Measurements from ENCODE around the gene CNTRL. TPM values are rescaled to one million over a fixed set of nuclear protein-coding genes. Genes with fewer than 3 reads are reported as not detected.

CNTRL gene
- total RNA-seq, 2 donors from 2014 or later: 11.4 to 31.0 TPM

DNA sequence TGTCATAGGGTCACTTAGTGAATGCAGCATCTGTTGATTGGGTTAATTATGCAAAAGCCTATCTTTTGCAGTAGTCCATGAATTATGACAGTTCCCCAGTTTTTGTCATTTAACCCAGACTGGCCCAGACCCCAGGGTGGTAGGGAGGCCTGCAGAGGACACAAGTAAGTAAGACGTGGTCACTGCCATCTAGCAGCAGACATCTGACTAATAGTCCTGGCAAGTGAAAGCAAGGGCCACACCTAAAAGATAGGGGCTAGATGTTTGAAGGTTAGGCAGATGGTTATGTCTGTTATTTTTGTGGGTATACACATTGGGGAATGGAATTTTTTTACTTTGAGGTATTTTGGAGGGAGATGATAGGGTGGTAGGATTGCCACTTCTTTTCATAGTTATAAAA is 78.9 kb downstream of the CNTRL start:
- H3K9me3 ChIP-seq: no peaks in the 10 kb centered on the region
- H3K4me3 ChIP-seq: no peak overlapping the region
- peaks cover 13% of the 10 kb centered on the region for H3K36me3 ChIP-seq
- ATAC-seq (ENCODE audit: insufficient number of reproducible peaks, low FRiP score, low read depth) (no peak), DNase-seq (ENCODE audit: low spot score) (no peak)
- peaks cover 0 to 7% of the 10 kb centered on the region in 2 donors for H3K4me1 ChIP-seq (ENCODE audit: control insufficient read depth in 1 of 2, low read depth in 2 of 2)
- H3K27ac ChIP-seq: no peak overlapping the region
- no peaks in the 10 kb centered on the region for H3K27me3 ChIP-seq (replicated peaks; ENCODE audit: insufficient read depth)
- TF ChIP-seq, protein P1, sequence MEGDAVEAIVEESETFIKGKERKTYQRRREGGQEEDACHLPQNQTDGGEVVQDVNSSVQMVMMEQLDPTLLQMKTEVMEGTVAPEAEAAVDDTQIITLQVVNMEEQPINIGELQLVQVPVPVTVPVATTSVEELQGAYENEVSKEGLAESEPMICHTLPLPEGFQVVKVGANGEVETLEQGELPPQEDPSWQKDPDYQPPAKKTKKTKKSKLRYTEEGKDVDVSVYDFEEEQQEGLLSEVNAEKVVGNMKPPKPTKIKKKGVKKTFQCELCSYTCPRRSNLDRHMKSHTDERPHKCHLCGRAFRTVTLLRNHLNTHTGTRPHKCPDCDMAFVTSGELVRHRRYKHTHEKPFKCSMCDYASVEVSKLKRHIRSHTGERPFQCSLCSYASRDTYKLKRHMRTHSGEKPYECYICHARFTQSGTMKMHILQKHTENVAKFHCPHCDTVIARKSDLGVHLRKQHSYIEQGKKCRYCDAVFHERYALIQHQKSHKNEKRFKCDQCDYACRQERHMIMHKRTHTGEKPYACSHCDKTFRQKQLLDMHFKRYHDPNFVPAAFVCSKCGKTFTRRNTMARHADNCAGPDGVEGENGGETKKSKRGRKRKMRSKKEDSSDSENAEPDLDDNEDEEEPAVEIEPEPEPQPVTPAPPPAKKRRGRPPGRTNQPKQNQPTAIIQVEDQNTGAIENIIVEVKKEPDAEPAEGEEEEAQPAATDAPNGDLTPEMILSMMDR (IDR thresholded peaks at IDR 0.05): no peak

DNA sequence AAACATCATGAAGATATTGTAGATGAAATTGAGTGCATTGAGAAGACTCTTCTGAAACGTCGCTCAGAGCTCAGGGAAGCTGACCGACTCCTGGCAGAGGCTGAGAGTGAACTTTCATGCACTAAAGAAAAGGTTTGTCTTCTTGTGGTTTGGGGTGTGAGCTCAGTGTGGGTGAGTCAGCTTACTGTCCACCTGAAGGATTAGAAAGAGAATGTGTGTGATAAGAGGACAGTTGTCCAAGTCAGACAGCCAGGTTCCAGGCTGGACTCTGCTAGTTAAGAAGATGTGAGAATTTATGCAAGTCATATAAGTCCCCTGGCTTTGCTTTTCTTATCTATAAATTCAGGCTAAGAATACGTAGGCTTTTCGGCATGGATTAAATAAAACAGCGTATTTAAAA is 80.0 kb downstream of the CNTRL start:
- DNase-seq (ENCODE audit: low spot score) (no peak), ATAC-seq (ENCODE audit: insufficient number of reproducible peaks, low FRiP score, low read depth) (no peak)
- H3K27ac ChIP-seq: no peak overlapping the region
- H3K27me3 ChIP-seq (replicated peaks; ENCODE audit: insufficient read depth): no peaks in the 10 kb centered on the region
- TF ChIP-seq, protein P1 (IDR thresholded peaks at IDR 0.05): no peak
- peaks cover 0 to 7% of the 10 kb centered on the region in 2 donors for H3K4me1 ChIP-seq (ENCODE audit: control insufficient read depth in 1 of 2, low read depth in 2 of 2)
- H3K9me3 ChIP-seq: no peaks in the 10 kb centered on the region
- H3K4me3 ChIP-seq: no peak overlapping the region
- peaks cover 9% of the 10 kb centered on the region for H3K36me3 ChIP-seq

DNA sequence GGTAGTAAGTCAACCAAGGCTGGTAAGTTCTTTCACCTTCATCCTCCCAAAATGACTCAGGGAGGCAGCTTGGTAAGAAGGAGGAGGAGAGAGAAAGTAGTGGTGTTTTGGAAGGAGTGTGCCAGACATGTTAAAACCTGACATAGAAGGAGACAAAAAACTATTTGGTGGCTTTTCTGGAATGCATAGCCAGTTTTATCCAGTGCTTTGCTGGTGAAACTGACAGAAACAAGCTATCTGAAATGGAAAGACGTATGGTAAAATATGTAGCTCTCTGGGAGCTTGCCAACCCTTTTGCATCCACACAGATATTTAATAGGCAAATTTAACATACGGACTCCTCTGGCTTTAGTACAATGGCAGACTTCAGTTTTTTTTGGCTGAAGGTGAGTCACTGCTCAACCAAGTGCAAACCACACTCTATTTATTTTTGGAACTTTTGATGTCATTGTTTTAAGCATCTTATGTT is 81.5 kb downstream of the CNTRL start:
- H3K27me3 ChIP-seq (replicated peaks; ENCODE audit: insufficient read depth): no peaks in the 10 kb centered on the region
- no peaks in the 10 kb centered on the region for H3K36me3 ChIP-seq
- no peaks in the 10 kb centered on the region for H3K9me3 ChIP-seq
- H3K4me3 ChIP-seq: no peak overlapping the region
- peaks cover 0 to 7% of the 10 kb centered on the region in 2 donors for H3K4me1 ChIP-seq (ENCODE audit: control insufficient read depth in 1 of 2, low read depth in 2 of 2)
- DNase-seq (ENCODE audit: low spot score): no peak
- H3K27ac ChIP-seq: peak overlapping the region; percentile 3 to 60
- peak; percentile 40 for ATAC-seq (ENCODE audit: insufficient number of reproducible peaks, low FRiP score, low read depth)
- TF ChIP-seq, protein P1 (IDR thresholded peaks at IDR 0.05): no peak

DNA sequence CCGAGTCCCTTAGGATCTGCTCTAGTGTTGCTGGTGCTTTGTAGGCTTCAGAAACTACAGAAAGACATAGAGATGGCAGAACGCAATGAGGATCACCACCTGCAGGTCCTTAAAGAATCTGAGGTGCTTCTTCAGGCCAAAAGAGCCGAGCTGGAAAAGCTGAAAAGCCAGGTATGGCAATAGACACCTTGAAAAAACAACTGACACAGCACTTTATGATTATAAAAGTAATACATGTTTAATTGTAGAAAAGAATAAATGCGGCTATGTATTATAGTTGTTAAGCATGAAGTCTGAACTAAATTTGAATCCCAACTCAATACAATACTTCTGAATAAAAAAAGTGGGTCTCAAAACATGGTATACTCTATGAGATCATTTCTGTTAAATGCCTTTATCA is 83.2 kb downstream of the CNTRL start:
- Histone ChIP-seq H3K36me3 (no peaks in the 10 kb centered on the region), H3K9me3 (no peaks in the 10 kb centered on the region), H3K27me3 (replicated peaks; ENCODE audit: insufficient read depth) (no peaks in the 10 kb centered on the region), H3K4me3 (no peak overlapping the region), H3K4me1 (ENCODE audit: control insufficient read depth in 1 of 2, low read depth in 2 of 2) (peaks cover 0 to 7% of the 10 kb centered on the region in 2 donors), H3K27ac (no peak overlapping the region)
- TF ChIP-seq, protein P1 (IDR thresholded peaks at IDR 0.05): no peak
- ATAC-seq (ENCODE audit: insufficient number of reproducible peaks, low FRiP score, low read depth): no peak
- no peak for DNase-seq (ENCODE audit: low spot score)

DNA sequence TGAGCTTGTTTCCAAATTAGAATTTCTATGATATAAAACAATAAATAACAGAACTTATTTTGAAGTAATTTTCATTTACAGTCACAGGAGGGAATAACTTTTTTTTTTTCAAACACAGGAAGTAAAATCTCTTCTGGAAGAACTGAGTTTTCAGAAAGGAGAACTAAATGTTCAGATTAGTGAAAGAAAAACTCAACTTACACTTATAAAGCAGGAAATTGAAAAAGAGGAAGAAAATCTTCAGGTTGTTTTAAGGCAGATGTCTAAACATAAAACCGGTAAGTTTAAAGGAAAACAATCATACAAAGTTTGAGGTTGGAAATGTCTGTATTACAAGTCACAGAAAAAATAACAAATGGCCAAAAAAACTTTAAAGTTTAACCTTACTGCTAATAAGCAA is 85.3 kb downstream of the CNTRL start:
- Histone ChIP-seq H3K27ac (no peak overlapping the region), H3K4me3 (no peak overlapping the region), H3K36me3 (no peaks in the 10 kb centered on the region), H3K9me3 (no peaks in the 10 kb centered on the region), H3K27me3 (replicated peaks; ENCODE audit: insufficient read depth) (no peaks in the 10 kb centered on the region), H3K4me1 (ENCODE audit: control insufficient read depth in 1 of 2, low read depth in 2 of 2) (peaks cover 0 to 7% of the 10 kb centered on the region in 2 donors)
- DNase-seq (ENCODE audit: low spot score) (no peak), ATAC-seq (ENCODE audit: insufficient number of reproducible peaks, low FRiP score, low read depth) (no peak)
- TF ChIP-seq, protein P1 (IDR thresholded peaks at IDR 0.05): no peak
